Mesenchymal stem cell (in vitro differentiated cells and primary cell): ENCODE data around the gene ADISSP.

Experiments used
- DNase-seq: peaks from one replicate; pipeline ENCODE4 v3.0.0-alpha.2; 2013
- H2AFZ ChIP-seq: one replicate; pipeline ENCODE4 v1.6.1; 2013; ENCODE audit warnings: low read depth, mild to moderate bottlenecking, control low read depth, inconsistent platforms, low read length, moderate library complexity
- H2AK5ac ChIP-seq: 2 replicates; pipeline ENCODE4 v1.6.1; 2013; ENCODE audit warnings: low read length, moderate library complexity, mild to moderate bottlenecking, inconsistent platforms; ENCODE audit not compliant: severe bottlenecking
- H2BK120ac ChIP-seq: one replicate; pipeline ENCODE4 v1.6.1; 2013; ENCODE audit warnings: low read depth, mild to moderate bottlenecking, inconsistent platforms, low read length, moderate library complexity
- H2BK12ac ChIP-seq, 2 experiments: one replicate each; pipeline ENCODE4 v1.6.1; 2013; ENCODE audit warnings: inconsistent platforms in 2 of 2, low read length in 2 of 2, mild to moderate bottlenecking in 2 of 2, moderate library complexity in 2 of 2, control low read depth in 1 of 2
- H2BK15ac ChIP-seq: one replicate; pipeline ENCODE4 v1.6.1; 2013; ENCODE audit warnings: mild to moderate bottlenecking, low read depth, inconsistent platforms; ENCODE audit not compliant: poor library complexity, severe bottlenecking
- H2BK5ac ChIP-seq: 2 replicates; pipeline ENCODE4 v1.6.1; 2013; ENCODE audit warnings: low read depth, mild to moderate bottlenecking, low read length, control low read depth, inconsistent platforms; ENCODE audit not compliant: poor library complexity, severe bottlenecking
- H3K14ac ChIP-seq, 2 experiments: one replicate each; pipeline ENCODE4 v1.6.1; 2013; ENCODE audit warnings: inconsistent platforms in 2 of 2, low read length in 2 of 2, control low read depth in 1 of 2, mild to moderate bottlenecking in 1 of 2, moderate library complexity in 1 of 2
- H3K18ac ChIP-seq, 2 experiments: one replicate each; pipeline ENCODE4 v1.6.1; 2013; ENCODE audit warnings: inconsistent platforms in 2 of 2, low read length in 2 of 2, control low read depth in 1 of 2, low read depth in 1 of 2, mild to moderate bottlenecking in 1 of 2
- H3K23ac ChIP-seq, 2 experiments: one replicate each; pipeline ENCODE4 v1.6.1; 2013; ENCODE audit warnings: inconsistent platforms in 2 of 2, low read length in 2 of 2, mild to moderate bottlenecking in 2 of 2, moderate library complexity in 2 of 2, control low read depth in 1 of 2
- H3K27ac ChIP-seq: 2 replicates; pipeline ENCODE4 v1.5.1; 2013; ENCODE audit warnings: mild to moderate bottlenecking, moderate library complexity, low read length, control low read depth, inconsistent platforms; ENCODE audit not compliant: poor library complexity, severe bottlenecking
- H3K27me3 ChIP-seq, 2 experiments: 2 replicates each; pipeline versions ENCODE4 v1.6.1 to v1.7.0; 2013; ENCODE audit warnings: low read length in 2 of 2, mild to moderate bottlenecking in 2 of 2, moderate library complexity in 2 of 2, control low read depth in 1 of 2, inconsistent platforms in 1 of 2; ENCODE audit not compliant: control insufficient read depth in 1 of 2, insufficient read depth in 1 of 2
- H3K36me3 ChIP-seq, 2 experiments: 2 replicates each; pipeline versions ENCODE4 v1.6.1 to v1.7.0; 2013; ENCODE audit warnings: low read length in 2 of 2, control low read depth in 1 of 2, inconsistent platforms in 1 of 2, low read depth in 1 of 2, mild to moderate bottlenecking in 1 of 2; ENCODE audit not compliant: insufficient read depth in 2 of 2, control insufficient read depth in 1 of 2
- H3K4ac ChIP-seq, 2 experiments: one replicate each; pipeline ENCODE4 v1.6.1; 2013; ENCODE audit warnings: inconsistent platforms in 2 of 2, low read length in 2 of 2, mild to moderate bottlenecking in 2 of 2, moderate library complexity in 2 of 2, control low read depth in 1 of 2, low read depth in 1 of 2
- H3K4me1 ChIP-seq: 2 replicates; pipeline ENCODE4 v1.6.1; 2013; ENCODE audit warnings: low read depth, low read length, control low read depth; ENCODE audit not compliant: control insufficient read depth, insufficient read depth
- H3K4me2 ChIP-seq: 2 replicates; pipeline ENCODE4 v1.6.1; 2013; ENCODE audit warnings: low read length, mild to moderate bottlenecking, inconsistent platforms; ENCODE audit not compliant: poor library complexity, severe bottlenecking
- H3K4me3 ChIP-seq, 2 experiments: 2 replicates each; pipeline versions ENCODE4 v1.5.1 to v1.7.0; 2013; ENCODE audit warnings: low read length in 2 of 2, mild to moderate bottlenecking in 2 of 2, control low read depth in 1 of 2, low read depth in 1 of 2; ENCODE audit not compliant: insufficient read depth in 1 of 2
- H3K79me1 ChIP-seq: replicated peaks from 2 replicates; pipeline ENCODE4 v1.6.1; 2013; ENCODE audit warnings: mild to moderate bottlenecking, control low read depth, low read length, inconsistent platforms; ENCODE audit not compliant: poor library complexity, severe bottlenecking
- H3K9ac ChIP-seq: 2 replicates; pipeline ENCODE4 v1.7.0; 2013; ENCODE audit warnings: mild to moderate bottlenecking, low read length, moderate library complexity
- H3K9me3 ChIP-seq: 2 replicates; pipeline ENCODE4 v1.7.0; 2013; ENCODE audit warnings: mild to moderate bottlenecking, low read length; ENCODE audit not compliant: control insufficient read depth
- H4K8ac ChIP-seq: one replicate; pipeline ENCODE4 v1.6.1; 2013; ENCODE audit warnings: inconsistent platforms, mild to moderate bottlenecking, low read length, moderate library complexity
- H4K91ac ChIP-seq: one replicate; pipeline ENCODE4 v1.6.1; 2013; ENCODE audit warnings: mild to moderate bottlenecking, low read length, inconsistent platforms
- WGBS: methylation state at CpG from one replicate; pipeline ENCODE4 v1.1.7; 2013; ENCODE audit warnings: mixed read lengths; 5-methylcytosine and 5-hydroxymethylcytosine counted together

ADISSP gene

GRCh38 chr20:3803854-3804253 is 36.3 kb upstream of the ADISSP start:
- H3K4me2 ChIP-seq = no peak overlapping the region
- H3K27me3 ChIP-seq = no peaks in the 10 kb centered on the region
- peak overlapping the region in 1 of 2 experiments; percentile 40 for H3K18ac ChIP-seq
- peaks cover 57 to 74% of the 10 kb centered on the region in 2 experiments for H3K36me3 ChIP-seq
- H3K4ac ChIP-seq = no peak overlapping the region
- no peak overlapping the region for H3K27ac ChIP-seq
- DNase-seq = no peak
- H2AFZ ChIP-seq = no peak overlapping the region
- H3K14ac ChIP-seq = no peak overlapping the region
- whole genome bisulfite sequencing = 81% methylated on average over 6 of the region's 6 CpGs
- H3K79me1 ChIP-seq = peaks cover 11% of the 10 kb centered on the region
- H4K8ac ChIP-seq = peak overlapping the region; percentile 43
- peak overlapping the region in 1 of 2 experiments; percentile 47 for H3K23ac ChIP-seq
- H3K9ac ChIP-seq = peak overlapping the region; percentile 1
- no peak overlapping the region for H2AK5ac ChIP-seq
- no peak overlapping the region for H2BK120ac ChIP-seq
- peak overlapping the region in 1 of 2 experiments; percentile 76 for H2BK12ac ChIP-seq
- no peak overlapping the region for H3K4me3 ChIP-seq
- peak overlapping the region; percentile 3 for H2BK15ac ChIP-seq
- peak overlapping the region; percentile 4 for H4K91ac ChIP-seq
- H3K4me1 ChIP-seq = peaks cover 34% of the 10 kb centered on the region
- H2BK5ac ChIP-seq = no peak overlapping the region
- no peaks in the 10 kb centered on the region for H3K9me3 ChIP-seq

DNA sequence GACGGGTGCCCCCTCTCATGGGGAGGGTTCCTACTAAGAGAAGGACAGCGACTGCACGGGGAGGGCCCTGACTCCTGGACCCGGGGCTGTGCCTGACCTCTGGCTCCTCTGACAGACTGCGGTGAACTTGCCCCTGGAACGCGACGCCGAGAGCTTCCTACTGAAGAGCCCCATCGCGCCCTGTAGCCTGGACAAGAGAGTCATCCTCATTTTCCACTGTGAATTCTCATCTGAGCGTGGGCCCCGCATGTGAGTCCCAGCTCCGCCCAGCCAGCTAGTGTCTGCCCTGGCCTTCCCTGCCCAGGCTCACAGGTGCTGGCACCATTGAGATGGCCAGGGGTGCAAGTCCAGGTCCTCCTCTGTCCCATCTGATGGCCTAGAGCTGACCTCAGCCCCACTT is 35.7 kb upstream of the ADISSP start:
- H3K23ac ChIP-seq = no peak overlapping the region
- peaks cover 62 to 79% of the 10 kb centered on the region in 2 experiments for H3K36me3 ChIP-seq
- H3K14ac ChIP-seq = no peak overlapping the region
- 92% methylated on average over 14 of the region's 14 CpGs for WGBS
- peaks cover 15% of the 10 kb centered on the region for H3K79me1 ChIP-seq
- DNase-seq = no peak
- H2BK120ac ChIP-seq = no peak overlapping the region
- no peak overlapping the region for H3K4me3 ChIP-seq
- no peak overlapping the region for H3K4ac ChIP-seq
- H4K8ac ChIP-seq = no peak overlapping the region
- no peak overlapping the region for H2BK12ac ChIP-seq
- peak overlapping the region in 1 of 2 experiments; percentile 21 for H3K18ac ChIP-seq
- H3K4me2 ChIP-seq = no peak overlapping the region
- no peak overlapping the region for H2BK5ac ChIP-seq
- H3K27ac ChIP-seq = no peak overlapping the region
- H2AK5ac ChIP-seq = no peak overlapping the region
- no peak overlapping the region for H2AFZ ChIP-seq
- H3K9ac ChIP-seq = peak overlapping the region; percentile 1
- peak overlapping the region; percentile 37 for H2BK15ac ChIP-seq
- H3K4me1 ChIP-seq = peaks cover 37% of the 10 kb centered on the region
- no peaks in the 10 kb centered on the region for H3K9me3 ChIP-seq
- peak overlapping the region; percentile 35 for H4K91ac ChIP-seq
- H3K27me3 ChIP-seq = no peaks in the 10 kb centered on the region

- Histone ChIP-seq H3K36me3 (peaks cover 63 to 85% of the 10 kb centered on the region in 2 experiments), H4K8ac (no peak overlapping the region), H3K79me1 (peaks cover 18% of the 10 kb centered on the region), H3K4me1 (peaks cover 34% of the 10 kb centered on the region), H3K4me2 (no peak overlapping the region), H2AFZ (no peak overlapping the region), H3K27me3 (no peaks in the 10 kb centered on the region), H3K4ac (no peak overlapping the region), H2BK120ac (peak overlapping the region; percentile 45), H2BK12ac (no peak overlapping the region), H2BK5ac (no peak overlapping the region), H3K27ac (no peak overlapping the region), H3K18ac (no peak overlapping the region), H2BK15ac (peak overlapping the region; percentile 37), H3K14ac (no peak overlapping the region), H3K9me3 (no peaks in the 10 kb centered on the region), H3K23ac (no peak overlapping the region), H4K91ac (peak overlapping the region; percentile 35), H3K9ac (no peak overlapping the region), H3K4me3 (no peak overlapping the region), H2AK5ac (no peak overlapping the region)
- WGBS = 98% methylated on average over 11 of the region's 11 CpGs
- DNase-seq = no peak
Measured at GRCh38 chr20:3802524-3803239, 35.1 kb upstream of the ADISSP start.

- no peak overlapping the region for H3K4me3 ChIP-seq
- DNase-seq = no peak
- H2BK5ac ChIP-seq = no peak overlapping the region
- peaks cover 69 to 89% of the 10 kb centered on the region in 2 experiments for H3K36me3 ChIP-seq
- H2AK5ac ChIP-seq = no peak overlapping the region
- 98% methylated on average over 13 of the region's 13 CpGs for WGBS
- H3K4me2 ChIP-seq = no peak overlapping the region
- H3K27ac ChIP-seq = no peak overlapping the region
- H4K8ac ChIP-seq = no peak overlapping the region
- H3K4me1 ChIP-seq = peaks cover 35% of the 10 kb centered on the region
- no peak overlapping the region for H3K18ac ChIP-seq
- no peaks in the 10 kb centered on the region for H3K27me3 ChIP-seq
- H3K23ac ChIP-seq = no peak overlapping the region
- no peak overlapping the region for H2BK15ac ChIP-seq
- no peak overlapping the region for H3K9ac ChIP-seq
- H3K79me1 ChIP-seq = peaks cover 26% of the 10 kb centered on the region
- no peak overlapping the region for H2AFZ ChIP-seq
- H2BK120ac ChIP-seq = no peak overlapping the region
- H2BK12ac ChIP-seq = no peak overlapping the region
- peak overlapping the region; percentile 2 for H4K91ac ChIP-seq
- no peak overlapping the region for H3K14ac ChIP-seq
- H3K9me3 ChIP-seq = no peaks in the 10 kb centered on the region
- no peak overlapping the region for H3K4ac ChIP-seq
Measured at GRCh38 chr20:3801846-3802245, 34.3 kb upstream of the ADISSP start.
